NCI-H345 (cell line): Measurements from ENCODE around the gene USP51.
"Not testable (repeated sequence)": the region's sequence is repeated elsewhere in the genome, so short reads cannot be mapped to it uniquely, and the experiment has no call there.

Source experiments
- DNase-seq: peaks from one replicate; lab custom pipeline; 2025; lab: John Stamatoyannopoulos, UW

The USP51 gene

GRCh38 chrX:55489314-55490009 lies at the start of gene USP51:
USP51 (minus strand) TSS chrX:55489848; CDS start chrX:55488939, 909 bp downstream.
- DNase-seq, result peak; percentile 52

GRCh38 chrX:55524487-55524886 lies 34.8 kb upstream of the USP51 start:
- no peak for DNase-seq

- no peak for DNase-seq
These were observed 33.7 kb upstream of the USP51 start for GRCh38 chrX:55523356-55523755.

- DNase-seq, result no peak
These were observed 33.1 kb upstream of the USP51 start for GRCh38 chrX:55522596-55523276.

GRCh38 chrX:55521687-55522086 lies 32.0 kb upstream of the USP51 start:
- DNase-seq, result no peak

- not testable (repeated sequence) for DNase-seq
These were observed 27.3 kb upstream of the USP51 start for GRCh38 chrX:55516794-55517481.

GRCh38 chrX:55513045-55513737 lies 23.5 kb upstream of the USP51 start:
- not testable (repeated sequence) for DNase-seq

GRCh38 chrX:55508410-55509152 lies 18.9 kb upstream of the USP51 start:
- DNase-seq, result not testable (repeated sequence)

- DNase-seq, result not testable (repeated sequence)
These were observed 18.1 kb upstream of the USP51 start for GRCh38 chrX:55507699-55508098.

GRCh38 chrX:55507010-55507409 lies 17.4 kb upstream of the USP51 start:
- not testable (repeated sequence) for DNase-seq

- DNase-seq, result no peak
These were observed 1.3 kb upstream of the USP51 start for GRCh38 chrX:55490974-55491373.

GRCh38 chrX:55490121-55490520 lies 473 bp upstream of the USP51 start:
- DNase-seq, result no peak

GRCh38 chrX:55488593-55489313 lies 895 bp downstream of the USP51 start:
- DNase-seq, result peak; percentile 78

- DNase-seq, result no peak
These were observed 1.5 kb downstream of the USP51 start for GRCh38 chrX:55488006-55488592.

GRCh38 chrX:55487143-55487542 lies 2.5 kb downstream of the USP51 start:
- no peak for DNase-seq

- no peak for DNase-seq
These were observed 2.9 kb downstream of the USP51 start for GRCh38 chrX:55486736-55487135.

GRCh38 chrX:55484948-55485347 lies 4.7 kb downstream of the USP51 start:
- no peak for DNase-seq

- DNase-seq, result no peak
These were observed 9.1 kb downstream of the USP51 start for GRCh38 chrX:55480390-55481062.

GRCh38 chrX:55479956-55480355 lies 9.7 kb downstream of the USP51 start:
- DNase-seq, result not testable (repeated sequence)

GRCh38 chrX:55465791-55466190 lies 23.9 kb downstream of the USP51 start:
- DNase-seq, result not testable (repeated sequence)
